GM23338 (cell line): ENCODE measurements around the gene OR2A42.
"Not testable (repeated sequence)": the region's sequence is repeated elsewhere in the genome, so short reads cannot be mapped to it uniquely, and the experiment has no call there.

Experiments
- CREB1 ChIP-seq: fragments of 250-450 bp; sonication (Bioruptor Pico); IDR thresholded peaks from 2 replicates; pipeline ENCODE4 v1.5.0; 2020; ENCODE audit warnings: low read depth, mild to moderate bottlenecking, moderate library complexity
- EZH2 ChIP-seq: fragments of 200-600 bp; sonication (generic); IDR thresholded peaks from one replicate; pipeline ENCODE4 v1.8.0; 2017; ENCODE audit warnings: antibody characterized with exemption, mild to moderate bottlenecking, low read depth; ENCODE audit not compliant: unreplicated experiment
- EZH2phosphoT487 ChIP-seq: fragments of 200-600 bp; sonication (generic); IDR thresholded peaks from one replicate; pipeline ENCODE4 v1.8.1; 2018; ENCODE audit warnings: antibody characterized with exemption; ENCODE audit not compliant: unreplicated experiment
- JUNB ChIP-seq: IDR thresholded peaks from one replicate; pipeline ENCODE4 v1.6.1; 2016; ENCODE audit warnings: antibody characterized with exemption; ENCODE audit not compliant: unreplicated experiment
- NANOG ChIP-seq: IDR thresholded peaks from 2 replicates; pipeline ENCODE4 v1.6.1; 2016; ENCODE audit warnings: antibody characterized with exemption, borderline replicate concordance
- POLR2AphosphoS5 ChIP-seq: IDR thresholded peaks from 2 replicates; pipeline ENCODE4 v1.6.1; 2016; ENCODE audit warnings: antibody characterized with exemption, low read depth
- STAT1 ChIP-seq: IDR thresholded peaks from one replicate; pipeline ENCODE4 v1.6.1; 2016; ENCODE audit warnings: antibody characterized with exemption; ENCODE audit not compliant: unreplicated experiment
- ZNF114 ChIP-seq: fragments of 250-450 bp; sonication (Bioruptor Pico); IDR thresholded peaks from 2 replicates; pipeline ENCODE4 v1.5.0; 2020; ENCODE audit warnings: mild to moderate bottlenecking, moderate library complexity
- TF ChIP-seq, protein P1 (sequence below), 2 experiments: fragments of 200-600 bp in 1 of 2; sonication (generic) in 1 of 2; conservative IDR thresholded peaks; 2 replicates each; pipeline versions ENCODE4 v1.5.1 to v1.6.1; 2016 to 2017; ENCODE audit warnings: antibody characterized with exemption in 2 of 2, low read depth in 2 of 2, mild to moderate bottlenecking in 2 of 2, moderate library complexity in 1 of 2
- TF ChIP-seq, protein P2 (sequence below): IDR thresholded peaks from one replicate; pipeline ENCODE4 v1.6.1; 2018; ENCODE audit warnings: antibody characterized with exemption; ENCODE audit not compliant: unreplicated experiment
- TF ChIP-seq, protein P3 (sequence below): IDR thresholded peaks from 2 replicates; pipeline ENCODE4 v1.6.1; 2016; ENCODE audit warnings: antibody characterized with exemption

DNA sequence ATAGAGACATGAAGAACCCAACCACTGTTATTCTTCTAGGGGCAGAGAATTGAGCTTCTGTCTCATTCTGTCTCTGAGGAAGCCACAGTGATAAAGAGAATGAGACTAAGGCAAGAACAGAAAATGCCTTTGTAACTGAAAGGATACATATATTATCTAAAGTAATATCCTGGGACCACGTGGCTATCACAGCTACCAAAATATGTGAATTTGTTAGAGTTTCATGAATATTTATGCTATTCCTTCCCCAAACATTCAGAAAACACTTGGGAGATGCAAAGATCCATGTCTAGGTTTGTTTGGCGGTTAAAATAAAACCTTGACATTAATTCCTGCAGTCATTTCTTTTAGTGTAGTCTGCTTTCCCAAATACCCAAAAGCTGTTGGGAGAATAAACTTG, 22.7 kb upstream of the OR2A42 start:
- TF ChIP-seq, protein P1, sequence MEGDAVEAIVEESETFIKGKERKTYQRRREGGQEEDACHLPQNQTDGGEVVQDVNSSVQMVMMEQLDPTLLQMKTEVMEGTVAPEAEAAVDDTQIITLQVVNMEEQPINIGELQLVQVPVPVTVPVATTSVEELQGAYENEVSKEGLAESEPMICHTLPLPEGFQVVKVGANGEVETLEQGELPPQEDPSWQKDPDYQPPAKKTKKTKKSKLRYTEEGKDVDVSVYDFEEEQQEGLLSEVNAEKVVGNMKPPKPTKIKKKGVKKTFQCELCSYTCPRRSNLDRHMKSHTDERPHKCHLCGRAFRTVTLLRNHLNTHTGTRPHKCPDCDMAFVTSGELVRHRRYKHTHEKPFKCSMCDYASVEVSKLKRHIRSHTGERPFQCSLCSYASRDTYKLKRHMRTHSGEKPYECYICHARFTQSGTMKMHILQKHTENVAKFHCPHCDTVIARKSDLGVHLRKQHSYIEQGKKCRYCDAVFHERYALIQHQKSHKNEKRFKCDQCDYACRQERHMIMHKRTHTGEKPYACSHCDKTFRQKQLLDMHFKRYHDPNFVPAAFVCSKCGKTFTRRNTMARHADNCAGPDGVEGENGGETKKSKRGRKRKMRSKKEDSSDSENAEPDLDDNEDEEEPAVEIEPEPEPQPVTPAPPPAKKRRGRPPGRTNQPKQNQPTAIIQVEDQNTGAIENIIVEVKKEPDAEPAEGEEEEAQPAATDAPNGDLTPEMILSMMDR (conservative IDR thresholded peaks at IDR 0.05; ENCODE audit: low read depth in 2 of 2), result not testable (repeated sequence)
- TF ChIP-seq EZH2phosphoT487; POLR2AphosphoS5; EZH2; ZNF114 (CRISPR knock-in tag); JUNB; NANOG; CREB1; STAT1: not testable (repeated sequence)
- TF ChIP-seq, protein P2, sequence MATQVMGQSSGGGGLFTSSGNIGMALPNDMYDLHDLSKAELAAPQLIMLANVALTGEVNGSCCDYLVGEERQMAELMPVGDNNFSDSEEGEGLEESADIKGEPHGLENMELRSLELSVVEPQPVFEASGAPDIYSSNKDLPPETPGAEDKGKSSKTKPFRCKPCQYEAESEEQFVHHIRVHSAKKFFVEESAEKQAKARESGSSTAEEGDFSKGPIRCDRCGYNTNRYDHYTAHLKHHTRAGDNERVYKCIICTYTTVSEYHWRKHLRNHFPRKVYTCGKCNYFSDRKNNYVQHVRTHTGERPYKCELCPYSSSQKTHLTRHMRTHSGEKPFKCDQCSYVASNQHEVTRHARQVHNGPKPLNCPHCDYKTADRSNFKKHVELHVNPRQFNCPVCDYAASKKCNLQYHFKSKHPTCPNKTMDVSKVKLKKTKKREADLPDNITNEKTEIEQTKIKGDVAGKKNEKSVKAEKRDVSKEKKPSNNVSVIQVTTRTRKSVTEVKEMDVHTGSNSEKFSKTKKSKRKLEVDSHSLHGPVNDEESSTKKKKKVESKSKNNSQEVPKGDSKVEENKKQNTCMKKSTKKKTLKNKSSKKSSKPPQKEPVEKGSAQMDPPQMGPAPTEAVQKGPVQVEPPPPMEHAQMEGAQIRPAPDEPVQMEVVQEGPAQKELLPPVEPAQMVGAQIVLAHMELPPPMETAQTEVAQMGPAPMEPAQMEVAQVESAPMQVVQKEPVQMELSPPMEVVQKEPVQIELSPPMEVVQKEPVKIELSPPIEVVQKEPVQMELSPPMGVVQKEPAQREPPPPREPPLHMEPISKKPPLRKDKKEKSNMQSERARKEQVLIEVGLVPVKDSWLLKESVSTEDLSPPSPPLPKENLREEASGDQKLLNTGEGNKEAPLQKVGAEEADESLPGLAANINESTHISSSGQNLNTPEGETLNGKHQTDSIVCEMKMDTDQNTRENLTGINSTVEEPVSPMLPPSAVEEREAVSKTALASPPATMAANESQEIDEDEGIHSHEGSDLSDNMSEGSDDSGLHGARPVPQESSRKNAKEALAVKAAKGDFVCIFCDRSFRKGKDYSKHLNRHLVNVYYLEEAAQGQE, result not testable (repeated sequence)
- TF ChIP-seq, protein P3, sequence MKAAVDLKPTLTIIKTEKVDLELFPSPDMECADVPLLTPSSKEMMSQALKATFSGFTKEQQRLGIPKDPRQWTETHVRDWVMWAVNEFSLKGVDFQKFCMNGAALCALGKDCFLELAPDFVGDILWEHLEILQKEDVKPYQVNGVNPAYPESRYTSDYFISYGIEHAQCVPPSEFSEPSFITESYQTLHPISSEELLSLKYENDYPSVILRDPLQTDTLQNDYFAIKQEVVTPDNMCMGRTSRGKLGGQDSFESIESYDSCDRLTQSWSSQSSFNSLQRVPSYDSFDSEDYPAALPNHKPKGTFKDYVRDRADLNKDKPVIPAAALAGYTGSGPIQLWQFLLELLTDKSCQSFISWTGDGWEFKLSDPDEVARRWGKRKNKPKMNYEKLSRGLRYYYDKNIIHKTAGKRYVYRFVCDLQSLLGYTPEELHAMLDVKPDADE, result not testable (repeated sequence)
